ENCODE data around the gene KIRREL1. TPM values are rescaled to one million over a fixed set of nuclear protein-coding genes. Genes with fewer than 3 reads are reported as not detected.

Gene KIRREL1
- total and polyA plus RNA-seq, 2 of the 8 experiments (the other 6 are each of a cell fraction or from before 2014, with no cell fraction given): 14.2 to 39.0 TPM

- Histone ChIP-seq H3K23ac (ENCODE audit: insufficient read length) (no peak overlapping the region), H4K8ac (ENCODE audit: extremely low read depth, insufficient read depth, low read length) (no peak overlapping the region), H3K4ac (replicated peaks; ENCODE audit: insufficient read length, low read depth, low read length) (no peak overlapping the region), H3K56ac (replicated peaks; ENCODE audit: insufficient read length, low read depth, low read length) (no peak overlapping the region), H3K23me2 (ENCODE audit: low read depth, low read length) (peaks cover 3% of the 10 kb centered on the region), H3K4me1 (replicated peaks in 1 of 4; ENCODE audit: control insufficient read depth in 3 of 4, insufficient read depth in 4 of 4, low read length in 3 of 4) (peaks cover 3 to 21% (median 12%) of the 10 kb centered on the region in 4 experiments), H2AFZ (ENCODE audit: low read length) (no peak overlapping the region), H4K91ac (replicated peaks; ENCODE audit: insufficient read length, low read length) (no peak overlapping the region), H3K14ac (ENCODE audit: insufficient read length) (no peak overlapping the region), H2BK120ac (replicated peaks; ENCODE audit: low read depth, low read length) (no peak overlapping the region), H3K4me2 (ENCODE audit: insufficient read depth in 1 of 2, low read depth in 2 of 2, low read length in 2 of 2) (no peak overlapping the region), H4K20me1 (replicated peaks in 1 of 2; ENCODE audit: control insufficient read depth in 1 of 2, insufficient read depth in 2 of 2, low read length in 2 of 2) (no peaks in the 10 kb centered on the region), H3K9me3 (ENCODE audit: insufficient read depth in 2 of 2, low read depth in 1 of 2, low read length in 1 of 2) (no peaks in the 10 kb centered on the region), H3K27me3 (replicated peaks in 1 of 4; ENCODE audit: control insufficient read depth in 3 of 4, extremely low read depth in 1 of 4, insufficient read depth in 3 of 4, low read length in 3 of 4) (peaks cover 0 to 5% (median 0%) of the 10 kb centered on the region in 4 experiments; a peak in 2 of 7 replicates), H3K4me3 (ENCODE audit: extremely low read depth in 1 of 4, insufficient read depth in 2 of 4, low read depth in 3 of 4, low read length in 4 of 4) (no peak overlapping the region), H2BK15ac (ENCODE audit: low read length) (no peak overlapping the region), H2BK20ac (ENCODE audit: low read length) (no peak overlapping the region), H2BK5ac (ENCODE audit: low read depth, low read length) (no peak overlapping the region), H3K18ac (ENCODE audit: extremely low read depth, low read length) (no peak overlapping the region), H3K79me1 (ENCODE audit: low read depth, low read length) (no peaks in the 10 kb centered on the region), H4K5ac (ENCODE audit: insufficient read length, low read depth, low read length) (no peak overlapping the region), H3K36me3 (ENCODE audit: control insufficient read depth in 2 of 4, insufficient read depth in 4 of 4, low read length in 3 of 4) (no peaks in the 10 kb centered on the region), H2AK5ac (ENCODE audit: low read depth, low read length) (no peak overlapping the region), H2BK12ac (ENCODE audit: low read depth, low read length) (no peak overlapping the region), H3K9ac (replicated peaks in 1 of 4; ENCODE audit: extremely low read depth in 1 of 4, low read depth in 3 of 4, low read length in 3 of 4) (no peak overlapping the region), H3K79me2 (ENCODE audit: control insufficient read depth in 1 of 2, insufficient read depth in 2 of 2, low read length in 2 of 2) (no peaks in the 10 kb centered on the region), H3K27ac (ENCODE audit: low read depth, low read length) (no peak overlapping the region)
- FAIRE-seq (no peak), DNase-seq (ENCODE audit: low read depth in 1 of 2, low spot score in 2 of 2) (no peak)
- ChIA-PET CTCF (ENCODE audit: partially characterized antibody) (interaction anchor here (9.4 to 53.4 kb wide), 4 partner anchors 17 to 121 kb away, joined by 75 to 2918 read pairs (median 1136); a partner anchor contains a TSS), POLR2A (ENCODE audit: partially characterized antibody) (no interaction called here)
- 97% methylated on average over 3 of the region's 3 CpGs; no CpG with 5 or more reads in 1 of the 2 experiments for WGBS, 2 experiments (ENCODE audit: extremely low coverage in 1 of 2, insufficient coverage in 1 of 2, insufficient read length in 1 of 2, insufficient replicate concordance in 2 of 2, low coverage in 1 of 2, low lambda C conversion rate in 2 of 2, missing lambda C conversion rate in 1 of 2)
- TF ChIP-seq TAF1 (IDR thresholded peaks at IDR 0.05; ENCODE audit: low read depth, low read length): no peak
- no peak for TF ChIP-seq BACH1 (IDR thresholded peaks at IDR 0.05; ENCODE audit: low read length)
- TF ChIP-seq MAX (IDR thresholded peaks at IDR 0.05): no peak
Observed at GRCh38 chr1:157988002-157988401, 5.4 kb upstream of the KIRREL1 start.
